Keratinocyte (primary cell): ENCODE data around the gene FSTL5. TPM values are rescaled to one million over a fixed set of nuclear protein-coding genes. Genes with fewer than 3 reads are reported as not detected.

Source experiments
- DNase-seq: peaks from one replicate; pipeline ENCODE4 v3.0.0-alpha.2; 2011; ENCODE audit warnings: low read depth, missing footprints, low spot score
- FAIRE-seq: peaks from 2 replicates; lab custom pipeline; 2011; peaks lifted over from hg19 to GRCh38; lab: Jason Lieb, UNC
- H2AFZ ChIP-seq: 2 replicates; pipeline ENCODE4 v1.6.0; 2012; ENCODE audit warnings: low read length, control low read depth, inconsistent platforms; ENCODE audit not compliant: control insufficient read depth
- H3K27ac ChIP-seq: 2 replicates; pipeline ENCODE4 v1.5.1; 2011; ENCODE audit warnings: low read length; ENCODE audit not compliant: control insufficient read depth, insufficient read depth
- H3K27me3 ChIP-seq: 3 replicates; pipeline ENCODE4 v1.6.0; 2011; ENCODE audit warnings: low read length; ENCODE audit not compliant: control insufficient read depth, insufficient read depth; ENCODE audit errors: extremely low read depth
- H3K36me3 ChIP-seq, 2 experiments: 2 replicates in 1 of 2; 3 replicates in 1 of 2; pipeline ENCODE4 v1.5.1; 2011; ENCODE audit warnings: low read length in 2 of 2, mild to moderate bottlenecking in 1 of 2; ENCODE audit not compliant: control insufficient read depth in 2 of 2, insufficient read depth in 2 of 2; ENCODE audit errors: extremely low read depth in 1 of 2
- H3K4me1 ChIP-seq: 3 replicates; pipeline ENCODE4 v1.5.1; 2011; ENCODE audit warnings: low read length; ENCODE audit not compliant: control insufficient read depth, insufficient read depth; ENCODE audit errors: extremely low read depth
- H3K4me2 ChIP-seq: 3 replicates; pipeline ENCODE4 v1.6.0; 2011; ENCODE audit warnings: low read depth, low read length; ENCODE audit not compliant: control insufficient read depth, insufficient read depth; ENCODE audit errors: extremely low read depth
- H3K4me3 ChIP-seq, 3 experiments: fragments of 200-600 bp in 1 of 3; sonication (generic) in 1 of 3; 2 replicates in 2 of 3; 3 replicates in 1 of 3; pipeline ENCODE4 v1.5.1; 2011 to 2016; ENCODE audit warnings: low read length in 3 of 3, mild to moderate bottlenecking in 3 of 3, control low read depth in 2 of 3, inconsistent platforms in 1 of 3, low read depth in 1 of 3, mixed read lengths in 1 of 3, mixed run types in 1 of 3, moderate library complexity in 1 of 3; ENCODE audit not compliant: control insufficient read depth in 2 of 3, insufficient read depth in 2 of 3; ENCODE audit errors: extremely low read depth in 1 of 3
- H3K79me2 ChIP-seq: 2 replicates; pipeline ENCODE4 v1.6.0; 2012; ENCODE audit warnings: low read length; ENCODE audit not compliant: control insufficient read depth, insufficient read depth
- H3K9ac ChIP-seq: 3 replicates; pipeline ENCODE4 v1.6.0; 2011; ENCODE audit warnings: low read length; ENCODE audit not compliant: control insufficient read depth, insufficient read depth; ENCODE audit errors: extremely low read depth
- H3K9me1 ChIP-seq: 3 replicates; pipeline ENCODE4 v1.6.0; 2011; ENCODE audit warnings: low read length; ENCODE audit not compliant: control insufficient read depth, insufficient read depth; ENCODE audit errors: extremely low read depth
- H3K9me3 ChIP-seq: 2 replicates; pipeline ENCODE4 v1.5.1; 2012; ENCODE audit warnings: low read depth, low read length; ENCODE audit not compliant: control insufficient read depth
- H4K20me1 ChIP-seq: 3 replicates; pipeline ENCODE4 v1.6.0; 2011; ENCODE audit warnings: low read length; ENCODE audit not compliant: control insufficient read depth, insufficient read depth; ENCODE audit errors: extremely low read depth
- CTCF ChIP-seq, 3 experiments: IDR thresholded peaks in 1 of 3; conservative IDR thresholded peaks in 1 of 3; optimal IDR thresholded peaks in 1 of 3; 2 replicates in 2 of 3; 3 replicates in 1 of 3; pipeline versions ENCODE3 to v1.5.1; 2011; ENCODE audit warnings: low read length in 3 of 3, mild to moderate bottlenecking in 3 of 3, moderate library complexity in 2 of 3, control low read depth in 1 of 3, inconsistent platforms in 1 of 3; ENCODE audit not compliant: insufficient read depth in 2 of 3; ENCODE audit errors: extremely low read depth in 1 of 3
- EZH2 ChIP-seq: IDR thresholded peaks from one replicate; pipeline ENCODE4 v1.6.1; 2012; ENCODE audit warnings: inconsistent platforms, mild to moderate bottlenecking, low read length, moderate library complexity
- dilution Hi-C: fragments of 300-500 bp; cut with MboI; formaldehyde crosslinking; loops from one replicate; pipeline ENCODE4 v1.7.0; 2020; ENCODE audit warnings: low sequenced_read_pairs; ENCODE audit not compliant: extremely low pct_ligation_motif_present
- polyA plus RNA-seq, 5 experiments: library from polyadenylated mRNA; depleted of rRNA in 3 of 5; stranded (reverse) in 3 of 5; stranded (forward) in 1 of 5; unstranded in 1 of 5; fragments of >200 nt; gene quantifications; 1 replicate in 1 of 5; 2 replicates in 3 of 5; 3 replicates in 1 of 5; pipeline versions ENCODE4 v1.2.1 to v1.2.3, GENCODE V29; 2011 to 2012; ENCODE audit warnings: missing spikeins in 2 of 5, low read depth in 1 of 5, low replicate concordance in 1 of 5

The FSTL5 gene
- polyA plus RNA-seq, 1 donor (not counting 4 experiments of a cell fraction or from before 2014, with no cell fraction given), result not detected

GRCh38 chr4:161856711-161857326 lies 307.0 kb downstream of the FSTL5 start:
- H3K27ac ChIP-seq, result no peak overlapping the region
- no peaks in the 10 kb centered on the region for H3K79me2 ChIP-seq
- DNase-seq, result no peak
- H3K4me3 ChIP-seq, result no peak overlapping the region
- no peaks in the 10 kb centered on the region for H3K36me3 ChIP-seq
- H3K4me1 ChIP-seq, result no peaks in the 10 kb centered on the region
- no peak overlapping the region for H3K9ac ChIP-seq
- H2AFZ ChIP-seq, result no peak overlapping the region
- H3K9me1 ChIP-seq, result no peaks in the 10 kb centered on the region
- dilution Hi-C loops, result no loop called here
- no peak overlapping the region for H3K4me2 ChIP-seq
- H3K27me3 ChIP-seq, result no peaks in the 10 kb centered on the region
- FAIRE-seq, result no peak
- H3K9me3 ChIP-seq, result no peaks in the 10 kb centered on the region
- H4K20me1 ChIP-seq, result no peaks in the 10 kb centered on the region
- TF ChIP-seq EZH2 (no peak), CTCF (optimal IDR thresholded peaks at IDR 0.05 in 1 of 3, IDR thresholded peaks at IDR 0.05 in 1 of 3, conservative IDR thresholded peaks at IDR 0.05 in 1 of 3; ENCODE audit: extremely low read depth in 1 of 3, insufficient read depth in 2 of 3, low read length in 3 of 3) (no peak)

GRCh38 chr4:161850631-161851030 lies 313.2 kb downstream of the FSTL5 start:
- no peak for FAIRE-seq

More at GRCh38 chr4:161850631-161851030, 313.2 kb downstream of the FSTL5 start:
- Histone ChIP-seq H3K27ac (no peak overlapping the region), H3K4me1 (no peaks in the 10 kb centered on the region), H3K27me3 (no peaks in the 10 kb centered on the region), H3K4me2 (no peak overlapping the region), H2AFZ (no peak overlapping the region), H3K9me1 (no peaks in the 10 kb centered on the region), H3K79me2 (no peaks in the 10 kb centered on the region), H3K36me3 (no peaks in the 10 kb centered on the region), H3K9me3 (peaks cover 1% of the 10 kb centered on the region), H4K20me1 (no peaks in the 10 kb centered on the region), H3K9ac (no peak overlapping the region), H3K4me3 (no peak overlapping the region)
- no peak for DNase-seq
- dilution Hi-C loops, result no loop called here
- TF ChIP-seq EZH2 (no peak), CTCF (optimal IDR thresholded peaks at IDR 0.05 in 1 of 3, IDR thresholded peaks at IDR 0.05 in 1 of 3, conservative IDR thresholded peaks at IDR 0.05 in 1 of 3; ENCODE audit: extremely low read depth in 1 of 3, insufficient read depth in 2 of 3, low read length in 3 of 3) (no peak)
